ENCODE data around the gene LMCD1.

LMCD1 gene

DNA sequence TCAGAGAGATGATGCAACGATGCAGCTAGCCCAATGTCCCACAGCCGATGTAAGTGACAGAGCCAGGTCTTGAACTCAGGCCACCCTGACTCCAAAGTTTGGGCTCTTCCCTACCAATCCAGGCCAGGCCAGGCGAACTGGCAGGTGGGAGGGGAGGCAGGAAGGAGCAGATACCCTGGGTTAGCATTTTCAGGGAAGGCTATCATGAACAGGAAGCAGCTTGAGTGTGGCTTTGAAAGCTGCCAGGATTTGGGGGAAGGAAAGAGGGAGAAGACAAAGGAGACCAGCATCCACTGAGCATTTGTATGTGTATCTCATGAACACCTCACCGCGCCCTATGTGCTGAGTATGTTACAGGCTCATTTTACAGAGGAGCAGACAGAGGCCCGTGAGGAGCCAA is 38.8 kb downstream of the LMCD1 start:
- TF ChIP-seq CTCF (IDR thresholded peaks at IDR 0.05) = no peak
- H3K9me3 ChIP-seq = no peaks in the 10 kb centered on the region
- peaks cover 0 to 48% (median 6%) of the 10 kb centered on the region in 4 donors for H3K4me1 ChIP-seq
- H3K36me3 ChIP-seq = peaks cover 69 to 84% (median 79%) of the 10 kb centered on the region in 3 donors
- no peak for DNase-seq
- no peaks in the 10 kb centered on the region for H3K27me3 ChIP-seq
- no peak overlapping the region for H3K4me3 ChIP-seq
- H3K27ac ChIP-seq = peak overlapping the region; percentile 27 to 62
- intact Hi-C loops (cut with DNase I; ENCODE audit: low total_unique reads) = no loop called here

- H3K9me3 ChIP-seq = no peaks in the 10 kb centered on the region
- DNase-seq = no peak
- no peak for TF ChIP-seq CTCF (IDR thresholded peaks at IDR 0.05)
- H3K36me3 ChIP-seq = peaks cover 75 to 87% (median 78%) of the 10 kb centered on the region in 3 donors
- intact Hi-C loops (cut with DNase I; ENCODE audit: low total_unique reads) = no loop called here
- H3K4me1 ChIP-seq = peaks cover 0 to 38% (median 6%) of the 10 kb centered on the region in 4 donors
- H3K27ac ChIP-seq = peak overlapping the region; percentile 17 to 62
- H3K4me3 ChIP-seq = no peak overlapping the region
- no peaks in the 10 kb centered on the region for H3K27me3 ChIP-seq
These were observed 39.9 kb downstream of the LMCD1 start for GRCh38 chr3:8541486-8541885.

- Histone ChIP-seq H3K27me3 (no peaks in the 10 kb centered on the region), H3K4me3 (no peak overlapping the region), H3K9me3 (no peaks in the 10 kb centered on the region), H3K27ac (peak overlapping the region; percentile 61 to 62), H3K4me1 (peaks cover 0 to 32% (median 6%) of the 10 kb centered on the region in 4 donors), H3K36me3 (peaks cover 67 to 86% (median 76%) of the 10 kb centered on the region in 3 donors)
- no peak for DNase-seq
- TF ChIP-seq CTCF (IDR thresholded peaks at IDR 0.05) = no peak
- intact Hi-C loops (cut with DNase I; ENCODE audit: low total_unique reads) = no loop called here
These were observed 40.8 kb downstream of the LMCD1 start for GRCh38 chr3:8542190-8543135.

DNA sequence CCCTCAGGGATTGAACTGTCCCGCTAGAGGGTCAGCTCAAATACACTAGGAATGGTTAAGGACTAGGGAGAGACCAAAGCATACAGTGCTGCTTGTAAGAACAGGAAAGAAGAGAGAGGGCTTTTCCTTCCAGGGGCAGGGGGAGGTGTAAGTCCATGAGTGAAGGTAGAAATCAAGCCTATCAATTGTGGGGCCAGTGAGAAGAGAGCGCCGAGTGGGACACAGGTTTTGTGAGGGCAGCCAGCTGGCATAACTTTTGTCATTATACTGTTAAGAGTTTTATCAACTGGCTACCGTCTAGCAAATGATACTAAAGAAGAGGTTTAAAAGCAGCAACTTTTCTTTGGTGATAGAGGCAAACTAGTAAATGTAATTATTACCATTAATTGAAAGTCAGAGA is 45.0 kb downstream of the LMCD1 start:
- H3K27ac ChIP-seq = peak overlapping the region; percentile 30 to 32
- intact Hi-C loops (cut with DNase I; ENCODE audit: low total_unique reads) = loop anchor here (5.0 kb wide), 1 partner anchor 34 kb away; no protein-coding TSS in a partner anchor
- no peaks in the 10 kb centered on the region for H3K9me3 ChIP-seq
- no peaks in the 10 kb centered on the region for H3K27me3 ChIP-seq
- peaks cover 50 to 86% (median 60%) of the 10 kb centered on the region in 3 donors for H3K36me3 ChIP-seq
- DNase-seq = no peak
- no peak overlapping the region for H3K4me3 ChIP-seq
- peaks cover 3 to 42% (median 29%) of the 10 kb centered on the region in 4 donors for H3K4me1 ChIP-seq
- TF ChIP-seq CTCF (IDR thresholded peaks at IDR 0.05) = no peak

GRCh38 chr3:8548502-8549275 is 47.1 kb downstream of the LMCD1 start:
- intact Hi-C loops (cut with DNase I; ENCODE audit: low total_unique reads) = loop anchor here (5.0 kb wide), 1 partner anchor 36 kb away; no protein-coding TSS in a partner anchor
- Histone ChIP-seq H3K4me3 (no peak overlapping the region), H3K36me3 (peaks cover 52 to 86% (median 65%) of the 10 kb centered on the region in 3 donors), H3K9me3 (no peaks in the 10 kb centered on the region), H3K27ac (peak overlapping the region; percentile 76 to 81), H3K27me3 (no peaks in the 10 kb centered on the region), H3K4me1 (peaks cover 3 to 47% (median 41%) of the 10 kb centered on the region in 4 donors)
- no peak for TF ChIP-seq CTCF (IDR thresholded peaks at IDR 0.05)
- DNase-seq = no peak
